IMR-90 (cell line): Measurements from ENCODE around the gene GRIK1. TPM values are rescaled to one million over a fixed set of nuclear protein-coding genes. Genes with fewer than 3 reads are reported as not detected.

Source experiments
- ATAC-seq: fragments of 200-7000 bp; cut with Tn5 transposase; 2 replicates; pipeline ENCODE4 v1.9.1; 2020; ENCODE audit warnings: low read depth, mild to moderate bottlenecking, moderate library complexity
- BruUV-seq: library from RNA; stranded (reverse); fragments of 400-500 nt; replicated peaks from 2 replicates; lab custom pipeline; 2021; lab: Mats Ljungman, UMichigan
- CTCF ChIA-PET: fragments of 300-600 bp; formaldehyde crosslinking; extraction: SDS; loops from one replicate; lab custom pipeline; 2021; ENCODE audit warnings: antibody characterized with exemption; lab: Yijun Ruan, JAX
- POLR2A ChIA-PET: fragments of 300-600 bp; sonication (Branson Sonifier 250); formaldehyde crosslinking; loops from one replicate; lab custom pipeline; 2022; ENCODE audit warnings: antibody characterized with exemption; ENCODE audit not compliant: unreplicated experiment; lab: Charles Lee
- DNase-seq: peaks from one replicate; pipeline ENCODE4 v3.0.0; 2013
- H2AFZ ChIP-seq: replicated peaks from 2 replicates; pipeline ENCODE3; 2013; ENCODE audit warnings: low read length, mild to moderate bottlenecking; ENCODE audit not compliant: poor library complexity
- H2AK5ac ChIP-seq: 2 replicates; pipeline ENCODE4 v1.6.1; 2013; ENCODE audit warnings: low read depth, low read length, inconsistent platforms
- H2AK9ac ChIP-seq: replicated peaks from 2 replicates; pipeline ENCODE3; 2013; ENCODE audit warnings: mild to moderate bottlenecking, low read depth, low read length, moderate library complexity; ENCODE audit not compliant: poor library complexity
- H2BK120ac ChIP-seq: 2 replicates; pipeline ENCODE4 v1.6.1; 2013; ENCODE audit warnings: low read depth, low read length, inconsistent platforms
- H2BK15ac ChIP-seq: 3 replicates; pipeline ENCODE4 v1.6.1; 2013; ENCODE audit warnings: low read depth, low read length, inconsistent platforms
- H2BK20ac ChIP-seq: 2 replicates; pipeline ENCODE4 v1.6.1; 2013; ENCODE audit warnings: low read depth, mild to moderate bottlenecking, inconsistent platforms, low read length, moderate library complexity
- H2BK5ac ChIP-seq: 2 replicates; pipeline ENCODE4 v1.6.1; 2013; ENCODE audit warnings: mild to moderate bottlenecking, low read depth, low read length, inconsistent platforms; ENCODE audit not compliant: poor library complexity, severe bottlenecking
- H3K14ac ChIP-seq: replicated peaks from 2 replicates; pipeline ENCODE4 v1.6.1; 2013; ENCODE audit warnings: low read depth, low read length, inconsistent platforms
- H3K18ac ChIP-seq: 2 replicates; pipeline ENCODE4 v1.6.1; 2013; ENCODE audit warnings: low read depth, low read length, control low read depth
- H3K23ac ChIP-seq: 2 replicates; pipeline ENCODE4 v1.6.1; 2013; ENCODE audit warnings: low read depth, low read length, inconsistent platforms
- H3K27ac ChIP-seq: 2 replicates; pipeline ENCODE4 v1.5.1; 2013; ENCODE audit warnings: mild to moderate bottlenecking, control low read depth, low read length; ENCODE audit not compliant: insufficient read depth
- H3K27me3 ChIP-seq: 2 replicates; pipeline ENCODE4 v1.6.1; 2013; ENCODE audit warnings: low read length; ENCODE audit not compliant: control insufficient read depth, insufficient read depth
- H3K36me3 ChIP-seq: 2 replicates; pipeline ENCODE4 v1.6.1; 2013; ENCODE audit warnings: low read length, mixed read lengths; ENCODE audit not compliant: control insufficient read depth, insufficient read depth
- H3K4ac ChIP-seq: 2 replicates; pipeline ENCODE4 v1.6.1; 2013; ENCODE audit warnings: low read depth, low read length, inconsistent platforms
- H3K4me1 ChIP-seq: 2 replicates; pipeline ENCODE4 v1.6.1; 2013; ENCODE audit warnings: low read length, mixed read lengths; ENCODE audit not compliant: control insufficient read depth, insufficient read depth
- H3K4me2 ChIP-seq: 2 replicates; pipeline ENCODE4 v1.6.1; 2013; ENCODE audit warnings: low read depth, mild to moderate bottlenecking, control low read depth, low read length, moderate library complexity
- H3K4me3 ChIP-seq: 2 replicates; pipeline ENCODE4 v1.5.1; 2013; ENCODE audit warnings: low read depth, mild to moderate bottlenecking, control low read depth, low read length, moderate library complexity; ENCODE audit not compliant: insufficient read depth
- H3K56ac ChIP-seq: 2 replicates; pipeline ENCODE4 v1.6.1; 2013; ENCODE audit warnings: low read length, inconsistent platforms; ENCODE audit not compliant: insufficient read depth; ENCODE audit errors: extremely low read depth
- H3K79me1 ChIP-seq, 2 experiments: 2 replicates each; pipeline ENCODE4 v1.6.1; 2013; ENCODE audit warnings: low read length in 2 of 2, inconsistent platforms in 1 of 2, low read depth in 1 of 2
- H3K9ac ChIP-seq: 2 replicates; pipeline ENCODE4 v1.6.1; 2013; ENCODE audit warnings: low read depth, low read length, control low read depth
- H3K9me1 ChIP-seq: 2 replicates; pipeline ENCODE4 v1.6.1; 2013; ENCODE audit warnings: low read length, inconsistent platforms; ENCODE audit not compliant: insufficient read depth
- H3K9me3 ChIP-seq: 2 replicates; pipeline ENCODE4 v1.6.1; 2013; ENCODE audit warnings: low read length; ENCODE audit not compliant: control insufficient read depth, insufficient read depth
- H4K20me1 ChIP-seq: 2 replicates; pipeline ENCODE4 v1.6.1; 2013; ENCODE audit warnings: low read length, inconsistent platforms; ENCODE audit not compliant: insufficient read depth
- H4K5ac ChIP-seq: 2 replicates; pipeline ENCODE4 v1.6.1; 2013; ENCODE audit warnings: mild to moderate bottlenecking, low read depth, low read length, control low read depth
- H4K8ac ChIP-seq, 2 experiments: 2 replicates each; pipeline ENCODE4 v1.6.1; 2013; ENCODE audit warnings: low read depth in 2 of 2, low read length in 2 of 2, control low read depth in 1 of 2, inconsistent platforms in 1 of 2
- H4K91ac ChIP-seq: 2 replicates; pipeline ENCODE4 v1.6.1; 2013; ENCODE audit warnings: low read depth, low read length, inconsistent platforms; ENCODE audit not compliant: insufficient read depth
- BHLHE40 ChIP-seq: fragments of 150-350 bp; IDR thresholded peaks from 2 replicates; pipeline ENCODE4 v1.6.1; 2016; ENCODE audit warnings: mild to moderate bottlenecking, low read depth, low read length
- CEBPB ChIP-seq: IDR thresholded peaks from 2 replicates; pipeline ENCODE4 v1.6.1; 2012; ENCODE audit warnings: low read depth, low read length, improper control_type of control experiment
- FOS ChIP-seq: fragments of 150-350 bp; IDR thresholded peaks from 2 replicates; pipeline ENCODE4 v1.6.1; 2016; ENCODE audit warnings: low read depth, low read length
- MAFK ChIP-seq: IDR thresholded peaks from 2 replicates; pipeline ENCODE4 v1.6.1; 2012; ENCODE audit warnings: low read depth, low read length, improper control_type of control experiment
- MAZ ChIP-seq: IDR thresholded peaks from 2 replicates; pipeline ENCODE4 v1.6.1; 2012; ENCODE audit warnings: low read depth, mild to moderate bottlenecking, low read length, improper control_type of control experiment, moderate library complexity, borderline replicate concordance
- MXI1 ChIP-seq: IDR thresholded peaks from 2 replicates; pipeline ENCODE4 v1.6.1; 2012; ENCODE audit warnings: low read depth, mild to moderate bottlenecking, low read length, moderate library complexity, borderline replicate concordance
- NFE2L2 ChIP-seq: fragments of 150-350 bp; IDR thresholded peaks from 2 replicates; pipeline ENCODE4 v1.6.1; 2016; ENCODE audit warnings: low read depth, mild to moderate bottlenecking, low read length
- POLR2A ChIP-seq: IDR thresholded peaks from 2 replicates; pipeline ENCODE4 v1.6.1; 2012; ENCODE audit warnings: mild to moderate bottlenecking, low read depth, low read length
- RAD21 ChIP-seq: IDR thresholded peaks from 2 replicates; pipeline ENCODE4 v1.6.1; 2012; ENCODE audit warnings: low read length, improper control_type of control experiment
- RCOR1 ChIP-seq: IDR thresholded peaks from 2 replicates; pipeline ENCODE4 v1.6.1; 2012; ENCODE audit warnings: mild to moderate bottlenecking, low read length, improper control_type of control experiment; ENCODE audit not compliant: insufficient replicate concordance
- RFX5 ChIP-seq: IDR thresholded peaks from 2 replicates; pipeline ENCODE4 v1.8.0; 2012; ENCODE audit warnings: low read depth, mild to moderate bottlenecking, low read length, moderate library complexity
- SMC3 ChIP-seq: fragments of 150-350 bp; IDR thresholded peaks from 2 replicates; pipeline ENCODE4 v1.6.1; 2016; ENCODE audit warnings: low read depth, mild to moderate bottlenecking, antibody characterized with exemption, low read length, moderate library complexity
- USF2 ChIP-seq: fragments of 150-350 bp; IDR thresholded peaks from 2 replicates; pipeline ENCODE4 v1.6.1; 2017; ENCODE audit warnings: mild to moderate bottlenecking, antibody characterized with exemption, low read length, low read depth
- WGBS, 2 experiments: methylation state at CpG; one replicate each; pipeline versions ENCODE4 v1.1.5 to v1.1.7; 2013; ENCODE audit warnings: missing lambda C conversion rate in 2 of 2; ENCODE audit not compliant: insufficient read length in 1 of 2; ENCODE audit errors: extremely low coverage in 2 of 2; 5-methylcytosine and 5-hydroxymethylcytosine counted together
- dilution Hi-C: fragments of 300-500 bp; cut with HindIII; formaldehyde crosslinking; loops from one replicate; pipeline ENCODE4 v1.14.3; 2018; ENCODE audit warnings: low sequenced_read_pairs; ENCODE audit not compliant: unreplicated experiment
- in situ Hi-C: fragments of 300-500 bp; cut with MboI; formaldehyde crosslinking; loops from 3 replicates; pipeline ENCODE4 v1.14.3; 2019; ENCODE audit warnings: low sequenced_read_pairs, inconsistent platforms, mixed read lengths
- intact Hi-C: fragments of 100-400 bp; cut with micrococcal nuclease; formaldehyde crosslinking; loops from 2 replicates; pipeline ENCODE4 v1.10.0; 2022
- polyA plus RNA-seq, 3 experiments: library from polyadenylated mRNA; depleted of rRNA; stranded (reverse); fragments of >200 nt; gene quantifications; 2 replicates each; pipeline ENCODE4 v1.2.3, GENCODE V29; 2012; ENCODE audit warnings: low replicate concordance in 1 of 3
- total RNA-seq: library from RNA; depleted of rRNA; stranded (reverse); fragments of >200 nt; gene quantifications from 2 replicates; pipeline ENCODE4 v1.2.3, GENCODE V29; 2012
- TF ChIP-seq, protein P1 (sequence below): conservative IDR thresholded peaks from 2 replicates; pipeline ENCODE4 v1.5.1; 2012; ENCODE audit warnings: mild to moderate bottlenecking, low read depth, low read length, improper control_type of control experiment
- TF ChIP-seq, protein P2 (sequence below): fragments of 150-350 bp; IDR thresholded peaks from 2 replicates; pipeline ENCODE4 v1.6.1; 2016; ENCODE audit warnings: low read depth, mild to moderate bottlenecking, low read length, moderate library complexity, borderline replicate concordance

The GRIK1 gene
- total and polyA plus RNA-seq, 2 of the 4 experiments (the other 2 are of a cell fraction): not detected

- Histone ChIP-seq H3K9me3 (no peaks in the 10 kb centered on the region), H3K36me3 (no peaks in the 10 kb centered on the region), H4K8ac (no peak overlapping the region; a peak in 1 of 4 replicates), H2AK5ac (no peak overlapping the region), H3K14ac (no peak overlapping the region), H2BK5ac (peak overlapping the region; percentile 4), H4K20me1 (no peaks in the 10 kb centered on the region), H3K9me1 (no peaks in the 10 kb centered on the region; the same call in 1 of the 2 replicates), H4K5ac (peak overlapping the region; percentile 90), H3K27ac (no peak overlapping the region), H4K91ac (no peak overlapping the region; the same call in 1 of the 2 replicates), H3K23ac (no peak overlapping the region), H3K56ac (no peak overlapping the region), H3K4ac (no peak overlapping the region), H3K79me1 (no peaks in the 10 kb centered on the region), H2AK9ac (no peak overlapping the region), H3K4me2 (no peak overlapping the region), H2BK120ac (no peak overlapping the region), H3K4me1 (peaks cover 5% of the 10 kb centered on the region), H3K9ac (no peak overlapping the region), H2BK15ac (no peak overlapping the region), H2BK20ac (no peak overlapping the region), H3K27me3 (no peaks in the 10 kb centered on the region), H3K4me3 (no peak overlapping the region), H2AFZ (no peak overlapping the region), H3K18ac (peak overlapping the region; percentile 86)
- WGBS, 2 experiments: 92% methylated on average over 2 of the region's 3 CpGs; no CpG with 5 or more reads in 1 of the 2 experiments
- intact Hi-C loops (no loop called here), dilution Hi-C loops (no loop called here), in situ Hi-C loops (no loop called here)
- no TSS peak for BruUV-seq
- ChIA-PET POLR2A (no interaction called here), CTCF (no interaction called here)
- DNase-seq (no peak), ATAC-seq (no peak)
- TF ChIP-seq FOS (no peak), MAFK (no peak), POLR2A (no peak), USF2 (no peak), BHLHE40 (no peak), RCOR1 (no peak), MXI1 (no peak), SMC3 (no peak), RAD21 (no peak), MAZ (no peak), CEBPB (no peak), NFE2L2 (no peak), RFX5 (no peak)
- TF ChIP-seq, protein P1, sequence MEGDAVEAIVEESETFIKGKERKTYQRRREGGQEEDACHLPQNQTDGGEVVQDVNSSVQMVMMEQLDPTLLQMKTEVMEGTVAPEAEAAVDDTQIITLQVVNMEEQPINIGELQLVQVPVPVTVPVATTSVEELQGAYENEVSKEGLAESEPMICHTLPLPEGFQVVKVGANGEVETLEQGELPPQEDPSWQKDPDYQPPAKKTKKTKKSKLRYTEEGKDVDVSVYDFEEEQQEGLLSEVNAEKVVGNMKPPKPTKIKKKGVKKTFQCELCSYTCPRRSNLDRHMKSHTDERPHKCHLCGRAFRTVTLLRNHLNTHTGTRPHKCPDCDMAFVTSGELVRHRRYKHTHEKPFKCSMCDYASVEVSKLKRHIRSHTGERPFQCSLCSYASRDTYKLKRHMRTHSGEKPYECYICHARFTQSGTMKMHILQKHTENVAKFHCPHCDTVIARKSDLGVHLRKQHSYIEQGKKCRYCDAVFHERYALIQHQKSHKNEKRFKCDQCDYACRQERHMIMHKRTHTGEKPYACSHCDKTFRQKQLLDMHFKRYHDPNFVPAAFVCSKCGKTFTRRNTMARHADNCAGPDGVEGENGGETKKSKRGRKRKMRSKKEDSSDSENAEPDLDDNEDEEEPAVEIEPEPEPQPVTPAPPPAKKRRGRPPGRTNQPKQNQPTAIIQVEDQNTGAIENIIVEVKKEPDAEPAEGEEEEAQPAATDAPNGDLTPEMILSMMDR: no peak
- TF ChIP-seq, protein P2, sequence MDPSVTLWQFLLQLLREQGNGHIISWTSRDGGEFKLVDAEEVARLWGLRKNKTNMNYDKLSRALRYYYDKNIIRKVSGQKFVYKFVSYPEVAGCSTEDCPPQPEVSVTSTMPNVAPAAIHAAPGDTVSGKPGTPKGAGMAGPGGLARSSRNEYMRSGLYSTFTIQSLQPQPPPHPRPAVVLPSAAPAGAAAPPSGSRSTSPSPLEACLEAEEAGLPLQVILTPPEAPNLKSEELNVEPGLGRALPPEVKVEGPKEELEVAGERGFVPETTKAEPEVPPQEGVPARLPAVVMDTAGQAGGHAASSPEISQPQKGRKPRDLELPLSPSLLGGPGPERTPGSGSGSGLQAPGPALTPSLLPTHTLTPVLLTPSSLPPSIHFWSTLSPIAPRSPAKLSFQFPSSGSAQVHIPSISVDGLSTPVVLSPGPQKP: no peak
Measured at GRCh38 chr21:29625990-29626389, 313.8 kb downstream of the GRIK1 start.
